ENCODE data around the gene STMN3. TPM values are rescaled to one million over a fixed set of nuclear protein-coding genes. Genes with fewer than 3 reads are reported as not detected.

STMN3 gene
- total RNA-seq, 1 donor, result 1.1 TPM

DNA sequence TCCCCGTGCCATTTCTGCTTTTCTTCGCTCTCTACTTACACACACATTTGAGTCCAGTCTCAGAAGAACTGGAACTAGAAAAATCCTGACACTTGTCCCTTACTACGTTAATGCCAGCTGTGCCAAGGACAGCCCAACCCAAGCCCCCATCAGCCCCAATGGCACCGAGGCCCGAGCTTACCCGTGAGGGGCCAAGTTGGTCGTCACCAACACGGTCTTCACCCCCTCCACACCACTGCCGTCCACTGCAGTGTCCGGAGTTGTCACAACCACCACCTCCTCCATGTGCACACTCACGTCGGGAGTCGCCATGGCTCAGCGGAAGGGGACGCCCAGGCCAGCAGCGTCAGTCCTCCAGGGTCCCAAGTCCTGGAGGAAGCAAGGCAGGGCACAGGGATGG, 34.1 kb downstream of the STMN3 start:
- Histone ChIP-seq H3K9me3 (ENCODE audit: low read depth, low read length) (no peaks in the 10 kb centered on the region), H2AFZ (ENCODE audit: low read length) (no peak overlapping the region), H3K4me3 (ENCODE audit: insufficient read depth, low read length) (no peak overlapping the region), H3K27ac (ENCODE audit: low read depth, low read length) (no peak overlapping the region), H3K4me2 (ENCODE audit: insufficient read depth, low read length) (no peak overlapping the region), H3K27me3 (ENCODE audit: insufficient read depth, low read length) (no peaks in the 10 kb centered on the region), H3K79me2 (ENCODE audit: insufficient read depth, low read length) (peaks cover 64% of the 10 kb centered on the region), H3K4me1 (ENCODE audit: insufficient read depth, low read length) (no peaks in the 10 kb centered on the region), H3K36me3 (ENCODE audit: insufficient read depth, low read length) (peaks cover 21% of the 10 kb centered on the region), H4K20me1 (ENCODE audit: insufficient read depth, low read length) (peaks cover 24% of the 10 kb centered on the region)
- TF ChIP-seq, protein P1, sequence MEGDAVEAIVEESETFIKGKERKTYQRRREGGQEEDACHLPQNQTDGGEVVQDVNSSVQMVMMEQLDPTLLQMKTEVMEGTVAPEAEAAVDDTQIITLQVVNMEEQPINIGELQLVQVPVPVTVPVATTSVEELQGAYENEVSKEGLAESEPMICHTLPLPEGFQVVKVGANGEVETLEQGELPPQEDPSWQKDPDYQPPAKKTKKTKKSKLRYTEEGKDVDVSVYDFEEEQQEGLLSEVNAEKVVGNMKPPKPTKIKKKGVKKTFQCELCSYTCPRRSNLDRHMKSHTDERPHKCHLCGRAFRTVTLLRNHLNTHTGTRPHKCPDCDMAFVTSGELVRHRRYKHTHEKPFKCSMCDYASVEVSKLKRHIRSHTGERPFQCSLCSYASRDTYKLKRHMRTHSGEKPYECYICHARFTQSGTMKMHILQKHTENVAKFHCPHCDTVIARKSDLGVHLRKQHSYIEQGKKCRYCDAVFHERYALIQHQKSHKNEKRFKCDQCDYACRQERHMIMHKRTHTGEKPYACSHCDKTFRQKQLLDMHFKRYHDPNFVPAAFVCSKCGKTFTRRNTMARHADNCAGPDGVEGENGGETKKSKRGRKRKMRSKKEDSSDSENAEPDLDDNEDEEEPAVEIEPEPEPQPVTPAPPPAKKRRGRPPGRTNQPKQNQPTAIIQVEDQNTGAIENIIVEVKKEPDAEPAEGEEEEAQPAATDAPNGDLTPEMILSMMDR (IDR thresholded peaks at IDR 0.05; ENCODE audit: extremely low read depth, low read depth, low read length), result no peak
- DNase-seq (ENCODE audit: insufficient read length, low spot score, missing footprints), result no peak

DNA sequence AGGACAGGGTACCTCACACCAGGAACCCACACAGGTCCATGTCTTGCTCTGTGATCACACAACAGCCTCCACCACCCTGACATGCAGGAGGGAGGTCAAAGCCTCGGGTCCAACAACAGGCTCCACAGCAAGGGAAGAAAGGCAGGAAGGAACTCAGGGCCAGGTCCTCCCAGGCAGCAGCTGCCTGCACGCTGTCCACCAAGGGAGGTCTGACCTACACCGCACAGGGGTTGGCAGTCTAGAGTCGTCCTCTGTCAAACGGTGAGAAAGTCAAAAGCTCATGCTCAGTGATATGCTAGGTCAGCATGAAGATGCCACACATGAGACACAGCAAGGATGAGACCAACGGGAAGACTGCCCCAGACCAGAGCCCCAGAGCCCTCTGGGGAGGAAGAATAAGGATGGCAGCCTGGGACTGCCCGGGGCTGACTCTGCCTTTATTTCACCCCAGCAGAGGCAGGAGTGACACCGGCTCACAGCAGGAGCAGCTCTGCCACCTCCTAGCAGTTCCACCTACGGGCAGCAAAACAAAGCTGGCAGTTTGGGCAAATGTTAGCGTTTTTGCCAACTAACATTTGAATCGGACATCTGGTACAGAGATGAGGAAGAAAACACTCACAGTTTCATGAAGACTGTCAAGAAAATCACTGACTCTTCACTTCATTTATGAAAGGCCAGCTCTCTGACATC, 34.8 kb downstream of the STMN3 start:
- Histone ChIP-seq H3K36me3 (ENCODE audit: insufficient read depth, low read length) (peaks cover 21% of the 10 kb centered on the region), H3K4me3 (ENCODE audit: insufficient read depth, low read length) (no peak overlapping the region), H4K20me1 (ENCODE audit: insufficient read depth, low read length) (peaks cover 27% of the 10 kb centered on the region), H3K4me2 (ENCODE audit: insufficient read depth, low read length) (no peak overlapping the region), H3K27me3 (ENCODE audit: insufficient read depth, low read length) (no peaks in the 10 kb centered on the region), H3K27ac (ENCODE audit: low read depth, low read length) (no peak overlapping the region), H3K4me1 (ENCODE audit: insufficient read depth, low read length) (no peaks in the 10 kb centered on the region), H3K9me3 (ENCODE audit: low read depth, low read length) (no peaks in the 10 kb centered on the region), H2AFZ (ENCODE audit: low read length) (no peak overlapping the region), H3K79me2 (ENCODE audit: insufficient read depth, low read length) (peaks cover 63% of the 10 kb centered on the region)
- TF ChIP-seq, protein P1 (IDR thresholded peaks at IDR 0.05; ENCODE audit: extremely low read depth, low read depth, low read length), result no peak
- DNase-seq (ENCODE audit: insufficient read length, low spot score, missing footprints), result peak; percentile 60

GRCh38 chr20:63617876-63618265, 35.4 kb downstream of the STMN3 start:
- Histone ChIP-seq H3K36me3 (ENCODE audit: insufficient read depth, low read length) (peaks cover 21% of the 10 kb centered on the region), H3K27me3 (ENCODE audit: insufficient read depth, low read length) (no peaks in the 10 kb centered on the region), H2AFZ (ENCODE audit: low read length) (no peak overlapping the region), H3K4me3 (ENCODE audit: insufficient read depth, low read length) (no peak overlapping the region), H3K4me1 (ENCODE audit: insufficient read depth, low read length) (peaks cover 3% of the 10 kb centered on the region), H3K4me2 (ENCODE audit: insufficient read depth, low read length) (no peak overlapping the region), H4K20me1 (ENCODE audit: insufficient read depth, low read length) (peaks cover 31% of the 10 kb centered on the region), H3K27ac (ENCODE audit: low read depth, low read length) (no peak overlapping the region), H3K9me3 (ENCODE audit: low read depth, low read length) (no peaks in the 10 kb centered on the region), H3K79me2 (ENCODE audit: insufficient read depth, low read length) (peaks cover 62% of the 10 kb centered on the region)
- peak; percentile 19 for DNase-seq (ENCODE audit: insufficient read length, low spot score, missing footprints)
- TF ChIP-seq, protein P1 (IDR thresholded peaks at IDR 0.05; ENCODE audit: extremely low read depth, low read depth, low read length), result no peak

GRCh38 chr20:63617092-63617875, 35.9 kb downstream of the STMN3 start:
- Histone ChIP-seq H3K4me3 (ENCODE audit: insufficient read depth, low read length) (no peak overlapping the region), H4K20me1 (ENCODE audit: insufficient read depth, low read length) (peaks cover 30% of the 10 kb centered on the region), H3K4me2 (ENCODE audit: insufficient read depth, low read length) (no peak overlapping the region), H2AFZ (ENCODE audit: low read length) (no peak overlapping the region), H3K79me2 (ENCODE audit: insufficient read depth, low read length) (peaks cover 62% of the 10 kb centered on the region), H3K36me3 (ENCODE audit: insufficient read depth, low read length) (peaks cover 21% of the 10 kb centered on the region), H3K9me3 (ENCODE audit: low read depth, low read length) (no peaks in the 10 kb centered on the region), H3K27me3 (ENCODE audit: insufficient read depth, low read length) (no peaks in the 10 kb centered on the region), H3K4me1 (ENCODE audit: insufficient read depth, low read length) (peaks cover 8% of the 10 kb centered on the region), H3K27ac (ENCODE audit: low read depth, low read length) (no peak overlapping the region)
- DNase-seq (ENCODE audit: insufficient read length, low spot score, missing footprints), result peak; percentile 65
- TF ChIP-seq, protein P1 (IDR thresholded peaks at IDR 0.05; ENCODE audit: extremely low read depth, low read depth, low read length), result no peak

All from osteoblast (primary cell).